NCI-H524 (cell line): ENCODE data around the gene PSMG3.
A peak's percentile ranks its signal among the peaks of the same experiment; 100 is the strongest.

Experiments
- DNase-seq, 2 experiments: peaks; one replicate each; lab custom pipeline; 2025; lab: John Stamatoyannopoulos, UW

PSMG3 gene

GRCh38 chr7:1558181-1558811 is 11.5 kb downstream of the PSMG3 start:
- peak in 1 of 2 experiments; percentile 64 for DNase-seq

DNA sequence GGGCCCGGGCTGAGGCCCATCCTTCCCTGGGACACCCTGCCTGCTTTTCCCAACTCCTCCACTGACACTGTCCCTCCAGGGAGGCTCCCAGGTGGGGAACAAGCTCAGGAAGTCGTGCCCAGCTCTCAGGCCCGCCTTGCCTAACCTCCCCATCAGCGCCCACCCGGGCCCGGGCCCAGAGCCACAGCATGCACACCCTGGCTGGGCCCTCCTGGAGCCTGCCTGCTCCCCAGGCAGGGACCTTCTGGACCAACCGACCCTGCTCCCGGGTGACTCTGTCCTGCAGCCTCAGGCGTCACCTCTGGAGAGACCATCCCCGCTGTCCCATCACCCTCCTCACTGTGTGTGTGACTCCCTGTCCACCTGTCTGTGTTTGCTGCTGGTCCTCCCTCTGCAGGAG is 12.1 kb downstream of the PSMG3 start:
- DNase-seq, result no peak

DNA sequence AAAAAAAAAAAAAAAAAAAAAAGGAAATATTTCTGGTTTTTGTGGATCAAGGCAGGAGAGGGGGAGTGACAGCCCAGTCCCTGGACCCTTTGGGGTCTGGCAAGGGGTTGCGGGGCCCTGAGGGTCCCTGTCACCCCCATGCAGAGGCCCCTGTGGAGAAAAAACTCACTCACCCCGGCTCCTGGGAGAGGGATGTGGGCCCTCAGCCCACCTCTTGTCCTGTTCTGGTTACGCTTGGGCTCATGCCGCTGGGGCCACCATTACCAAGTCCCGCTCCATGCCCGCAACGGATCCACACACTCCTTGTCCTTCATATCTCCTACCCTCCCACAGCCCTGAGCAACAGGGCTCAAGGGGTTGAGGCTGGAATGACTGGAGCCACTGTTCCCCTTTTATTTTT is 12.8 kb downstream of the PSMG3 start:
- DNase-seq, result no peak

DNA sequence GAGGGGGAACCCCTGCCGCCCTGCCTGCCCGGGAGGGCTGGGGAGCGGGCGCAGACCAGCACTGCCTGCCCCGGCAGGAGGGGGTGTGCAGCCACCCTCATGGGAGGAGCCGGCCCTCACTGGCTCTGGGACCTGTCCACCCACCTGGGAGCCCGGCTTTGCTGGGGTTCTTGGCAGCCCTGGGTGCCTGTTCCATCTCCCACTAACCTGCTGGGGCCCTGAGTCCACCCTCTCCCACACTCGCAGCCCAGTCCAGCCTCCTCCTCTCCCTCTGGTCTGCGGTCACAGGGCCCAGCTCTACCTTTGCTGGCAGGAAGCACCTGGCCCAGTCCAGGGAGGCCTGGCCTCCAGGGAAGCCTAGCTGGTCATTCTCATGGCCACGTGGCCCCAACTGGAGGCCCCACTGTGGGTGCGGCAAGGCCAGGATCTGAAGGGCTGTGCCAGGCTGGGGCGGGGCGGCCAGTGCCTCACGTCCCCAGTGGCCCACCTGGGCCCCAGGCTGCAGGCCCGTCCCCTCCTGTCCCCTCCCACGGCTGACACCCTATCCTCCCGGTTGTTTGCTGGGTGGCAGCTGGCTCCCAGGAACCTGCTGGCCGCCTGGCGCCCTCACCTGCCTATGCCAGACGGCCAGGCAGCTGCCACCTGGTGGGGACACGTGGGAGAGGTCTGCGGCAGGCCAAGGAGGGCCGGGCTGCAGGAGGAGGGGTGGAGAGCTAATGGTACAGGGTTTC is 13.9 kb downstream of the PSMG3 start, which contains the start of gene TMEM184A:
Gene TMEM184A (minus strand): TSS at position 393 of the 731 bp plus-strand sequence. CDS start 721 bp downstream, outside the sequence.
- DNase-seq, result peak; percentile 90 to 93

GRCh38 chr7:1555046-1555812 is 14.6 kb downstream of the PSMG3 start:
- peak; percentile 78 to 84 for DNase-seq

GRCh38 chr7:1554333-1555045 is 15.3 kb downstream of the PSMG3 start:
- no peak for DNase-seq

DNA sequence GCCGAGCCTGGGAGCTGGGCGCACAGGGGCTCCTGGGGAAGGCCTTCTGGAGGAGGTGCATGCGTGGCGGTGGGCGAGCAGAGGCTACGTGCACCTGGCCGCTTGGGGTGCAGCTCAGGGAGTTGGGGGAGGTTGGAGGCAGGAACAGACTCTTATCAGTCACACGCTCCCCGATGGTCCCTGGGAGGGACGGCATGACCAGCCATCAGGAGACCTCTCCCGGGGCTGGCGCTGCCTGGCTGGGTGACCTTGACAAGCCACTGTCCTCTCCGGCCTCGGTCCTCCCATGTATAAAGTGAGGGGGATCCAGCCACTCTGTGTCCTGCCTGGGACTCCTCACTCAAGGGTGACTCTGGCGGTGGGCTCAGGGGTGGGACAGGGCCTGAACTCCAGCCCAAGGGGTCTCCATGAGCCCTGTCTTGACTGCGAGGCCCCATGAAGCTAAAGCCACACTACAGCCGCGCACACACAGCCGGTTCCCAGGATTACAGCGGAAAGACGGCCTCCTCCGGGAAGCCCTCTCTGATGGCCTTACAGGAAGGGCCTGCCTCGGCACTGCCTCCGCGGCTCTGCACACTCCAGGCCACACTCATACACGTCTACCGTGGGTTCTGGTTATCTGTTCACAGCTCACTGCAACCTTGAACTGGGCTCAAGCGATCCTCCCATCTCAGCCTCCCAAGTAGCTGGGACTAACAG is 16.2 kb downstream of the PSMG3 start:
- no peak for DNase-seq

DNA sequence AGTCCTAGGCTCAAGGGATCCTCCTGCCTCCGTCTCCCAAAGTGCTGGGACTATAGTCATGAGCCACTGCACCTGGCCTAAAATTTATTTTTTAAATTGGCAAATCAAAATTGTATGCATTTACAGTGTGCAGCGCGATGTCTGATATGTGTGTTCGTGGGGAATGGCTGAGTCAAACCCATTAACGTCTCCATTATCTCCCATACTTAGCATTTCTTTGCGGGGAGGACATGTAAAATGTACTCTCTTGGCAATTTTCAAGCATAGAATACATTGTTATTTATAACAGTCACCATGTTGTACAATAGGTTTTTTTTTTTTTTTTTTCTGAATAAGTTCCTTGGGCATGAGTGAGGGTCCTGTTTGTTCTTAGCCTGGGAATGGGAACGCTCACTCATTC is 17.6 kb downstream of the PSMG3 start:
- no peak for DNase-seq

DNA sequence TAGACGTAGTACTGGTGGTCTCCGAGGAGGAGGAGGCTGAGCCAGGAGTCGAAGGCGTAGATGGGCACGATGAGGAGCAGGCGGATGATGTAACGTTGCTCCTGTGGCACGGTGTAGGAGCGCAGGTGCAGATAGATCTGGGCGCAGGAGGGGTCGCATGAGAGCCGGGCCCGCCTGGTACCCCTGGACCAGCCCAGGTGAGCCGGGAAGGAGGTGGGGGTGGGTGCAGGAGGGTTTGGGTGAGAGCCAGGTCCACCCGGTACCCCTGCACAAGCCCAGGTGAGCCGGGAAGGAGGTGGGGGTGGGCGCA is 19.0 kb downstream of the PSMG3 start:
- DNase-seq, result no peak

DNA sequence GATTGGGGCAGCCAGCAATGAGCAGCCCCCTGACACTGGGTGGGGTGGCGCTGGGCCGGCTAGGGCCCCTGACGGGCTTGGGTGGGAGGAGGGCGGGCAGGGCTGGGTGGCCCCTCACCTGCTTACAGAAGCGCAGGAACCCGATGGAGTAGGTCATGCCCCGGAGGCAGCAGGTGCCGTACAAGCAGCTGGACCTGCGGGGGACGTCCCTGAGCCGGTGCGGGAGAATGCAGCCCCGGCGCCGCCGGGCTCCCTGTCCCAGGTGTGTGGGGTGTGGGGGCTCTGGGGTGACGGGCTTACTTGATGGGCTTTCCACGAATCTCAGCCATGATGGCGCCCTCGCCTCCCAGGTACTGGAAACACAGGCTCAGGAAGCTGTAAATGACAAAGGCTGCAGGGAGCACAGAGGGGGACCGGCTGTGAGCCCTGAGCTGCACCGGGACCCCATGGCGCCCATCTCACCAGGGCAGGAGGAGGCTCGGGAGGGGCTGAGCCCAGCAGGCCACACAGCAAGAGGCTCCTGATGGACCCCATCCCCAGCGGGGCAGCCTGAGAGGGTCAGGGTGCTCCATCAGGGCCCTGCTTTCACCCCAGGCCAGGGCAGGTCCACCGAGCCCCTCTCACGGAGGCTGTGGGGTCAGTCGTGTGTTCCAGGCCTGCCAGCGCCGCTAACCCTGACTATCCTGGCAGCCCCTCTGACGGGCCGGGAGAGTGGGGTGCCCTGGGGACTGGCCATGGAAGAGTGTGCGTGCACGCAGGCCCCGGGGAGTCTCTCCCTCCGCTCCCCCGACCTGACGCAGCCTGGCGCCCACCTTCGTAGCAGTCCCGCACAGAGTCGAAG is 19.6 kb downstream of the PSMG3 start:
- no peak for DNase-seq

- DNase-seq, result no peak
These were observed 20.4 kb downstream of the PSMG3 start for GRCh38 chr7:1549357-1550004.

DNA sequence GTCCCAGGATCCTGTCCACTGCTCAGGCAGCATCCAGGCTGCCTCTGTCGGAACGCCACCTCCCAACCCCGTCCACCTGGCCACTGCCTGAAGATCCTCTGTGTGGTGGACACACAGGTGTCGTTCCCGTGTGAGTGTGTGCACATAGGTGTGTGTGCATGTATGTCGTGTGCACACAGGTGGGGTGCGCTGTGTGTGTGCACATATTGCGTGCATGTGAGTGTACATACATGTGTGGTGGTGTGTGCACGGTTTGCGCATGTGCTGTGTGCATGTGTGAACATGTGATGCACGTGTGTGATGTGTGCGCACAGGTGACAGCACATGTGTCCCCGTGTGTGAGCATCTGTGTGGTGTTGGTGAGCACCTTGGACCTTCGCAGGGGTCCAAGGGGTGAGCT is 20.9 kb downstream of the PSMG3 start:
- no peak for DNase-seq

DNA sequence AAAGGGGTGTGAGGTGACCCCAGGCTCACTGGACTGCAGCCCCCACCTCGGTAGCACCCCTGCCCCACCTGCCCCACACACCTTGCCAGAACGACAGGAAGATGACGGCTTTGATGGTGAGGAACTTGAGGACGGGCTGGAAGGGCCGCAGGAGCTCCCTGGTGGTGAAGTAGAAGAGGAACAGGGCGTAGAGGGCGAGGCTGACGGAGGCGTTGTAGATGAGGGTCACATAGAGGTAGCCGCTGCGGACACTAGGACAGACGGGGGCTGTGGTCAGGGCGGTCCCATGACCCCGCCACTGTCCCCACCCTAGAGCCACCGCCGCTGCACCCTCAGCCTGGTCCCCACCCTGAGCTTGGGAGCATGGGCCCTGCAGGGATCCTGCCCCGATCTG is 21.4 kb downstream of the PSMG3 start:
- DNase-seq, result no peak

DNA sequence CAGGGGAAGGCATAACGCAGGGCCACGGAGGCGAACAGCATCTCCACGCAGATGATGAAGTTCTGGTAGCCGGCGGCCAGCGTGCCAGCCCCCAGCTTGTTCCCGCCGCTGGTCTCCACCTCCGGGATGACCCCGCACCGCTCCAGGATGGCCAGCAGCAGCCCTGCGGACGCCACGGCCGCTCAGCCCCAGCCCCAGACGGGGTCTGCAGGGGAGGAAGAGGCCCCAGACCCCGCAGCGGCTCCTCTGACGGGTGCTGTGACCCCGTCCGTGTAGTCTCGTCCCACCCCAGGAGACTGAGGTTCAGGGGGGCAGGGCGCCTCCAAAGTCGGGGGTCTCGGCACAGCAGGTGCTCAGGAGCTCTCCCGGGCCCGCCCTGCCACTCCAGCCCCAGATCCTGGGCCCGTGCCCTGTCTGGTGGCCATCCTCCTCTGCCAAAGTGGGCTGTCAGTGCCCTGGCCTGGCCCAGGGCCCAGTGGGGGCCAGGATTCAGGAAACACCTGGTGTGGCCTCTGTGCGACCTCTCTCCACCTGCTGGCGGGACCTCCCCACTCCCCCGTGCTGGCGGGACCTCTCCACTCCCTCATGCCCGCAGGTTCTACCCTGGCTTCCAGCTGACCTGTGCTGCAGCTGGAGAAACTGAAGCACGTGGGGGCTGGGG is 21.9 kb downstream of the PSMG3 start:
- no peak for DNase-seq

GRCh38 chr7:1546909-1547776 is 22.7 kb downstream of the PSMG3 start:
- DNase-seq, result no peak

DNA sequence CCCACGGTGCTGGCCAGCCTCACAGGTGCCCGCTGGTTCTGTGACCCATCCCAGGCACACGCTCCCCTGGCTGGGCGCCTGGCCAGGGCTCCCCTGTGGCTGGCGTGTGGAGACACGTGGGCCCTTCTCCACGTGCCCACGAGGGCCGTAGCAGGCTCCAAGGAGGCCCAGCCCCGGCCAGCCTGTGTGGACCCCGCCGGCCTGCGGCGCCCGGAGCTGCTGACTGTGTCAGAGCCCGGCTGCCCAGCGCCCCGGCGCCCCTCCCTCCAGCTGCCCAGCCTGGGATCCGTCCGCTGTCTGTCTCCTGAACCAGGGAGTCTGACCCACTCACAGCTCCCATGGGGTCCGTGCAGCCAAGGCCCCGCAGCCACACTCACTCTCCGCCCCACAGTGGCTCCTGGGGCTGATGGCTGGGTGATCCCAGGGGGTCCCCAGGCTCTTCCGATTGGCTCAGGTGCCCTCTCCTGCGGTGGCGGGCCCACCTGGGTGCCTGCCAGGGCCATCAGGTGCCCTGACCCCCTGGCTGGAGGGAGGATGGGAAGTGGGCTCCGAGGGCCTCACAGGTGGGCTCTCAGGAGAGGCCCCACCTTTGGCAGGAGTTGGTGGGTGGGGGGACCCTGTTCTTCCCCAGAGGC is 23.4 kb downstream of the PSMG3 start:
- no peak for DNase-seq

GRCh38 chr7:1545417-1546246 is 24.2 kb downstream of the PSMG3 start:
- DNase-seq, result no peak
